Lower leg skin (tissue), 3 donors: ENCODE data around the gene DDX51.

Source experiments
- POLR2A ChIP-seq, 2 donors: fragments of 450-650 bp; IDR thresholded peaks; one replicate each; pipeline ENCODE4 v1.6.1; 2016 to 2017; ENCODE audit warnings: antibody characterized with exemption in 2 of 2, mild to moderate bottlenecking in 1 of 2, moderate library complexity in 1 of 2
- TF ChIP-seq, protein P1 (sequence below), 3 donors: fragments of 450-650 bp; IDR thresholded peaks; one replicate each; pipeline ENCODE4 v1.5.1; 2016; ENCODE audit warnings: antibody characterized with exemption in 3 of 3, mild to moderate bottlenecking in 3 of 3, moderate library complexity in 2 of 3

DNA sequence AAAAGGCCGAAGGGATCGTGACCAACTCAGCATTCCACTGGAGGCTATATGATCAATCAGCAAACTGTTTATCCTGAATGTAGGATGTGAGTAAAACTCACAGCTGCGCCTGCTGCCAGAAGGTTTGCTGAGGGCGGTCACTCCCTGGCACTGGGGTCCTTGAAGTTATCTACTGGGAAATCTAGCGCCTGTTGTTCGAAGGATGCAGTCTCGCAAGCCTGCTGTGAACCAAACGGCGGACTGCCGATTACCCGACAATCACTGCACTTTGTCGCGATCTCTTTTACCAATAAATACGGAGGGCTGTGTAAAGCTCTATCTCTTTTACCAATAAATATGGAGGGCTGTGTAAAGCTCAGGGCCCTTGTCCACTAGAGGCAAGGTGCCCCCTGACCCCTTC lies 12.9 kb downstream of the DDX51 start:
- TF ChIP-seq, protein P1, sequence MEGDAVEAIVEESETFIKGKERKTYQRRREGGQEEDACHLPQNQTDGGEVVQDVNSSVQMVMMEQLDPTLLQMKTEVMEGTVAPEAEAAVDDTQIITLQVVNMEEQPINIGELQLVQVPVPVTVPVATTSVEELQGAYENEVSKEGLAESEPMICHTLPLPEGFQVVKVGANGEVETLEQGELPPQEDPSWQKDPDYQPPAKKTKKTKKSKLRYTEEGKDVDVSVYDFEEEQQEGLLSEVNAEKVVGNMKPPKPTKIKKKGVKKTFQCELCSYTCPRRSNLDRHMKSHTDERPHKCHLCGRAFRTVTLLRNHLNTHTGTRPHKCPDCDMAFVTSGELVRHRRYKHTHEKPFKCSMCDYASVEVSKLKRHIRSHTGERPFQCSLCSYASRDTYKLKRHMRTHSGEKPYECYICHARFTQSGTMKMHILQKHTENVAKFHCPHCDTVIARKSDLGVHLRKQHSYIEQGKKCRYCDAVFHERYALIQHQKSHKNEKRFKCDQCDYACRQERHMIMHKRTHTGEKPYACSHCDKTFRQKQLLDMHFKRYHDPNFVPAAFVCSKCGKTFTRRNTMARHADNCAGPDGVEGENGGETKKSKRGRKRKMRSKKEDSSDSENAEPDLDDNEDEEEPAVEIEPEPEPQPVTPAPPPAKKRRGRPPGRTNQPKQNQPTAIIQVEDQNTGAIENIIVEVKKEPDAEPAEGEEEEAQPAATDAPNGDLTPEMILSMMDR (IDR thresholded peaks at IDR 0.05): no peak
- no peak for TF ChIP-seq POLR2A (IDR thresholded peaks at IDR 0.05)
